SK-N-SH (cell line): Measurements from ENCODE around the gene AP1S1. TPM values are rescaled to one million over a fixed set of nuclear protein-coding genes. Genes with fewer than 3 reads are reported as not detected.

ENCODE experiments used
- CTCF ChIA-PET: fragments of 300-600, 350-600 bp; formaldehyde crosslinking; extraction: SDS; loops from one replicate; lab custom pipeline; 2021; lab: Yijun Ruan, JAX
- POLR2A ChIA-PET: fragments of 350-600 bp; sonication (Branson Sonifier 250); formaldehyde crosslinking; extraction: SDS; loops from one replicate; lab custom pipeline; 2020; ENCODE audit warnings: antibody characterized with exemption, inconsistent platforms; lab: Yijun Ruan, JAX
- DNase-seq: peaks from one replicate; pipeline ENCODE4 v3.0.0; 2012
- H2AFZ ChIP-seq: fragments of 200-600 bp; sonication (generic); 2 replicates; pipeline ENCODE4 v1.8.1; 2016; ENCODE audit warnings: antibody characterized with exemption, mild to moderate bottlenecking, low read depth
- H3F3A ChIP-seq: fragments of 200-600 bp; sonication (generic); replicated peaks from 2 replicates; pipeline ENCODE3; 2016; ENCODE audit warnings: antibody characterized with exemption, mild to moderate bottlenecking; ENCODE audit not compliant: insufficient read depth
- H3K27ac ChIP-seq, 2 experiments: fragments of 200-500 bp in 1 of 2; fragments of 200-600 bp in 1 of 2; sonication (Bioruptor generic) in 1 of 2; sonication (generic), shearing (Covaris generic) in 1 of 2; 2 replicates each; pipeline versions ENCODE4 v1.5.1 to v1.6.1; 2014 to 2016; ENCODE audit warnings: low read depth in 2 of 2, inconsistent platforms in 1 of 2, low read length in 1 of 2, mild to moderate bottlenecking in 1 of 2, mixed read lengths in 1 of 2
- H3K27me3 ChIP-seq: fragments of 200-600 bp; sonication (generic), shearing (Covaris generic); 2 replicates; pipeline ENCODE4 v1.6.1; 2016; ENCODE audit warnings: mixed run types; ENCODE audit not compliant: insufficient read depth
- H3K36me3 ChIP-seq, 2 experiments: fragments of 200-500 bp in 1 of 2; fragments of 200-600 bp in 1 of 2; sonication (Bioruptor generic) in 1 of 2; sonication (generic) in 1 of 2; replicated peaks in 1 of 2; 2 replicates each; pipeline versions ENCODE3 to v1.5.1; 2014 to 2016; ENCODE audit warnings: low read length in 1 of 2, mild to moderate bottlenecking in 1 of 2; ENCODE audit not compliant: insufficient read depth in 2 of 2, control insufficient read depth in 1 of 2
- H3K4me1 ChIP-seq, 2 experiments: fragments of 200-500 bp in 1 of 2; fragments of 200-600 bp in 1 of 2; sonication (Bioruptor generic) in 1 of 2; sonication (generic), shearing (Covaris generic) in 1 of 2; 2 replicates each; pipeline versions ENCODE4 v1.5.1 to v1.6.1; 2014 to 2016; ENCODE audit warnings: low read depth in 1 of 2, low read length in 1 of 2, mixed run types in 1 of 2; ENCODE audit not compliant: insufficient read depth in 2 of 2, control insufficient read depth in 1 of 2
- H3K4me2 ChIP-seq: fragments of 200-600 bp; sonication (generic), shearing (Covaris generic); 2 replicates; pipeline ENCODE4 v1.6.1; 2017; ENCODE audit warnings: mixed run types
- H3K4me3 ChIP-seq, 2 experiments: fragments of 200-500 bp in 1 of 2; fragments of 200-600 bp in 1 of 2; sonication (Bioruptor generic) in 1 of 2; sonication (generic), shearing (Covaris generic) in 1 of 2; 2 replicates each; pipeline versions ENCODE4 v1.5.1 to v1.8.1; 2014 to 2016; ENCODE audit warnings: low read depth in 2 of 2, inconsistent platforms in 1 of 2, low read length in 1 of 2, mild to moderate bottlenecking in 1 of 2, mixed read lengths in 1 of 2, moderate library complexity in 1 of 2
- H3K79me2 ChIP-seq: fragments of 200-600 bp; sonication (generic); 2 replicates; pipeline ENCODE4 v1.8.1; 2017; ENCODE audit warnings: mild to moderate bottlenecking; ENCODE audit not compliant: insufficient read depth
- H3K9ac ChIP-seq: fragments of 200-600 bp; sonication (generic); 2 replicates; pipeline ENCODE4 v1.6.1; 2017; ENCODE audit warnings: mixed run types
- H3K9me2 ChIP-seq: fragments of 200-600 bp; sonication (generic); 2 replicates; pipeline ENCODE4 v1.6.1; 2017; ENCODE audit warnings: mixed run types
- H3K9me3 ChIP-seq: fragments of 200-600 bp; sonication (generic); 2 replicates; pipeline ENCODE4 v1.6.1; 2017; ENCODE audit warnings: mixed run types, mild to moderate bottlenecking, moderate library complexity
- H4K20me1 ChIP-seq: fragments of 200-600 bp; sonication (generic); 2 replicates; pipeline ENCODE4 v1.6.1; 2017; ENCODE audit warnings: mild to moderate bottlenecking, mixed run types; ENCODE audit not compliant: insufficient read depth
- CHD2 ChIP-seq: fragments of 150-350 bp; IDR thresholded peaks from 2 replicates; pipeline ENCODE4 v1.6.1; 2018; ENCODE audit warnings: low read length; ENCODE audit not compliant: partially characterized antibody
- EP300 ChIP-seq, 2 experiments: IDR thresholded peaks; 2 replicates each; pipeline versions ENCODE4 v1.4.0 to v1.6.1; 2012; ENCODE audit warnings: borderline replicate concordance in 1 of 2, low read depth in 1 of 2, low read length in 1 of 2
- EZH2phosphoT487 ChIP-seq: fragments of 200-600 bp; sonication (generic); IDR thresholded peaks from 2 replicates; pipeline ENCODE4 v1.6.1; 2017; ENCODE audit warnings: low read depth, mixed run types, mild to moderate bottlenecking, antibody characterized with exemption, moderate library complexity, borderline replicate concordance
- FOSL2 ChIP-seq: IDR thresholded peaks from 2 replicates; pipeline ENCODE4 v1.4.0; 2012; ENCODE audit warnings: low read depth, mild to moderate bottlenecking, moderate library complexity, borderline replicate concordance
- JUND ChIP-seq: IDR thresholded peaks from 2 replicates; pipeline ENCODE4 v1.4.0; 2012
- MEF2A ChIP-seq: IDR thresholded peaks from 2 replicates; pipeline ENCODE4 v1.4.0; 2012; ENCODE audit warnings: low read depth, borderline replicate concordance
- MXI1 ChIP-seq: IDR thresholded peaks from 2 replicates; pipeline ENCODE4 v1.6.1; 2012; ENCODE audit warnings: mild to moderate bottlenecking, low read depth, low read length, improper control_type of control experiment
- POLR2AphosphoS5 ChIP-seq: IDR thresholded peaks from 2 replicates; pipeline ENCODE4 v1.6.1; 2012; ENCODE audit warnings: low read depth, low read length
- RCOR1 ChIP-seq: fragments of 150-350 bp; IDR thresholded peaks from 2 replicates; pipeline ENCODE4 v1.6.1; 2017; ENCODE audit warnings: antibody characterized with exemption, low read length
- RFX5 ChIP-seq: IDR thresholded peaks from 2 replicates; pipeline ENCODE4 v1.6.1; 2012; ENCODE audit warnings: mild to moderate bottlenecking, improper control_type of control experiment, low read length
- RXRA ChIP-seq: IDR thresholded peaks from 2 replicates; pipeline ENCODE4 v1.4.0; 2012; ENCODE audit warnings: low read depth, mild to moderate bottlenecking, borderline replicate concordance
- SIN3A ChIP-seq: IDR thresholded peaks from 2 replicates; pipeline ENCODE4 v1.6.1; 2012; ENCODE audit warnings: low read depth, mild to moderate bottlenecking, low read length, moderate library complexity, borderline replicate concordance
- TAF1 ChIP-seq: IDR thresholded peaks from 2 replicates; pipeline ENCODE4 v1.6.1; 2012; ENCODE audit warnings: low read depth, mild to moderate bottlenecking, low read length, moderate library complexity, borderline replicate concordance
- TCF12 ChIP-seq: IDR thresholded peaks from 2 replicates; pipeline ENCODE4 v1.4.0; 2012
- WGBS: methylation state at CpG from one replicate; pipeline ENCODE4 v1.1.6; 2017; ENCODE audit warnings: low lambda C conversion rate; 5-methylcytosine and 5-hydroxymethylcytosine counted together
- polyA plus RNA-seq, 3 experiments: library from polyadenylated mRNA; depleted of rRNA; stranded (reverse); fragments of >200 nt; gene quantifications; 2 replicates each; pipeline ENCODE4 v1.2.3, GENCODE V29; 2012
- TF ChIP-seq, protein P1 (sequence below): IDR thresholded peaks from 2 replicates; pipeline ENCODE4 v1.4.0; 2012; ENCODE audit warnings: low read depth
- TF ChIP-seq, protein P2 (sequence below): IDR thresholded peaks from 2 replicates; pipeline ENCODE4; 2012
- TF ChIP-seq, protein P3 (sequence below): fragments of 200-600 bp; sonication (generic); IDR thresholded peaks from 2 replicates; pipeline ENCODE4 v1.6.1; 2017; ENCODE audit warnings: antibody characterized with exemption, mild to moderate bottlenecking, moderate library complexity
- TF ChIP-seq, protein P4 (sequence below): IDR thresholded peaks from 2 replicates; pipeline ENCODE4 v1.4.0; 2012; ENCODE audit warnings: low read depth, borderline replicate concordance

The AP1S1 gene
- polyA plus RNA-seq, 1 of the 3 experiments (the other 2 are of a cell fraction): 616 TPM

DNA sequence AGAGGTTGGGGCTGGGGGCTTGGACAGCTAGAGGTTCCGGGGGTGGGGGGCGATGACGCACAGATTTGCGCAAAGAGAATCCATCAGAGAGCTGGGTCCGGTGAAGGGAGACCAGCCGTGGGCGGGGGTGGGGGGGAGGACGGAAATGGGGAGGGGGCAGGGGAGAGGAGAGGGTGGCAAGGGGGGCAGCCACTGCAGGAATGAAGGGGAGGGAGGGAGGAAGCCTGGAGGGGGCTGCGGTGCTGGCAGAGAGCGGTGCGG lies 12.3 kb downstream of the AP1S1 start:
- Histone ChIP-seq H3K79me2 (no peaks in the 10 kb centered on the region), H3K9me3 (no peaks in the 10 kb centered on the region), H3K9ac (no peak overlapping the region), H3F3A (peaks cover 45% of the 10 kb centered on the region), H2AFZ (no peak overlapping the region), H4K20me1 (peaks cover 18% of the 10 kb centered on the region), H3K4me1 (peaks cover 36 to 69% of the 10 kb centered on the region in 2 experiments), H3K4me3 (peak overlapping the region in 1 of 2 experiments; percentile 56; a peak in 2 of 4 replicates), H3K27ac (peak overlapping the region in 1 of 2 experiments; percentile 67; a peak in 2 of 4 replicates), H3K36me3 (peaks cover 0 to 5% of the 10 kb centered on the region in 2 experiments), H3K4me2 (peak overlapping the region; percentile 98; the same call in 1 of the 2 replicates), H3K9me2 (no peaks in the 10 kb centered on the region), H3K27me3 (no peaks in the 10 kb centered on the region; the same call in 1 of the 2 replicates)
- CTCF ChIA-PET: interaction anchor here (1.3 to 3.8 kb wide), 8 partner anchors 10 to 116 kb away, joined by 4 to 26 read pairs (median 8); partner anchors contain the start of gene FIS1
- DNase-seq: peak; percentile 79
- TF ChIP-seq CHD2 (no peak), TAF1 (0 out of 2 replicates have a peak, but pooled peaks have one; percentile 9), SIN3A (no peak), RCOR1 (peak; percentile 40; the same call in 1 of the 2 replicates)
- TF ChIP-seq, protein P1, sequence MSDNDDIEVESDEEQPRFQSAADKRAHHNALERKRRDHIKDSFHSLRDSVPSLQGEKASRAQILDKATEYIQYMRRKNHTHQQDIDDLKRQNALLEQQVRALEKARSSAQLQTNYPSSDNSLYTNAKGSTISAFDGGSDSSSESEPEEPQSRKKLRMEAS: no peak
- POLR2A ChIA-PET: interaction anchor here (1.7 to 3.0 kb wide), 4 partner anchors 10 to 78 kb away, joined by 6 to 43 read pairs (median 17); partner anchors contain the start of gene FIS1
- WGBS: under 1% methylated on average over 11 of the region's 11 CpGs

DNA sequence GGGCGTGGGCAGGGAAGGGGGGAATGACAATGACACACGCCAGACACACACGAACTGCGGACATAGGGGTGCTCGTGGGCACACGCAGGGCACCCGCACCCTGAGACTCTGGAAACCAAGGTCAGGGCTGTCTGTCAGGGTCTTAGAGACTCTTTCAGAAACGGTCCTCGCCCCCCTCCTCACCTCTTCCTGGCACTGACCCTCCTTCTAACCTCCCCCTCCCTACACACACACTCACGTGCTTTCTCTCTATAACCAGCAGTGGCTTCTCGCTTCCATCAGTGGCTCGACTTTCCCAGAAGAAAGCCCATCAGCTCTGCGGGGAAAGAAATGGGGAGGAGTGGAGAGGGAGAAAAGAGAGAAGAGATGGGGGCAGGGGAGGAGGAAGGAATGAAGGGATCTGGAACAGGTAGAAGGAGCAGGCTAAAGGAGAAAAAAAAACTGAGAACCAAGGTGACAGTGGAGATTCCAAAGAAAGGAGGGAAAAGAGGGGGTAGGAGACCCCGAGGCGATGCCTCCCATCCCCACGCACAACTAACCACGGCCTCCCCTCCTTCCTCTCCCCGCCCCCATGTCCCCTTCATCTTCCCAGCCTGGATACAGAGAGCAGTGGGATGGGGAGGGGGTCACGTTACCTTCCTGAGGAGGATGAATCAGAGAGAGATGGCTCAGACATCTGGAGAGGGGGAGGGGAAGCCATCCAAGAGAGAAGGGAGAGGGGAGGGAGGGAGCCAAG lies 12.8 kb downstream of the AP1S1 start:
- Histone ChIP-seq H3K36me3 (peaks cover 0 to 3% of the 10 kb centered on the region in 2 experiments), H3K4me3 (peak overlapping the region; percentile 23 to 25; a peak in 3 of 4 replicates), H3K79me2 (no peaks in the 10 kb centered on the region), H3K9me2 (no peaks in the 10 kb centered on the region), H3K9ac (no peak overlapping the region), H4K20me1 (peaks cover 18% of the 10 kb centered on the region), H3K4me2 (peak overlapping the region; percentile 98), H3K27me3 (no peaks in the 10 kb centered on the region; the same call in 1 of the 2 replicates), H3K9me3 (no peaks in the 10 kb centered on the region), H3K27ac (peak overlapping the region; percentile 31 to 67; a peak in 3 of 4 replicates), H3F3A (peaks cover 40% of the 10 kb centered on the region), H3K4me1 (peaks cover 36 to 69% of the 10 kb centered on the region in 2 experiments), H2AFZ (no peak overlapping the region)
- CTCF ChIA-PET: interaction anchor here (1.3 to 3.8 kb wide), 5 partner anchors 11 to 116 kb away, joined by 5 to 26 read pairs (median 17); partner anchors contain the start of gene FIS1
- peak; percentile 86 for TF ChIP-seq MXI1
- TF ChIP-seq JUND: peak; percentile 58
- TF ChIP-seq, protein P2, sequence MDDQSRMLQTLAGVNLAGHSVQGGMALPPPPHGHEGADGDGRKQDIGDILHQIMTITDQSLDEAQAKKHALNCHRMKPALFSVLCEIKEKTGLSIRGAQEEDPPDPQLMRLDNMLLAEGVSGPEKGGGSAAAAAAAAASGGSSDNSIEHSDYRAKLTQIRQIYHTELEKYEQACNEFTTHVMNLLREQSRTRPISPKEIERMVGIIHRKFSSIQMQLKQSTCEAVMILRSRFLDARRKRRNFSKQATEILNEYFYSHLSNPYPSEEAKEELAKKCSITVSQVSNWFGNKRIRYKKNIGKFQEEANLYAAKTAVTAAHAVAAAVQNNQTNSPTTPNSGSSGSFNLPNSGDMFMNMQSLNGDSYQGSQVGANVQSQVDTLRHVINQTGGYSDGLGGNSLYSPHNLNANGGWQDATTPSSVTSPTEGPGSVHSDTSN: peak; percentile 51
- peak; percentile 93 for TF ChIP-seq CHD2
- no peak for TF ChIP-seq MEF2A
- no peak for TF ChIP-seq RXRA
- peak; percentile 2; the same call in 1 of the 2 replicates for TF ChIP-seq TAF1
- TF ChIP-seq SIN3A: peak; percentile 46; the same call in 1 of the 2 replicates
- TF ChIP-seq EP300 (IDR thresholded peaks at IDR 0.05; ENCODE audit: borderline replicate concordance in 1 of 2, low read depth in 1 of 2, low read length in 1 of 2): peak in 1 of 2 experiments; percentile 40; a peak in 2 of 4 replicates
- TF ChIP-seq POLR2AphosphoS5: peak; percentile 54; the same call in 1 of the 2 replicates
- TF ChIP-seq RCOR1: peak; percentile 50; the same call in 1 of the 2 replicates
- TF ChIP-seq, protein P3, sequence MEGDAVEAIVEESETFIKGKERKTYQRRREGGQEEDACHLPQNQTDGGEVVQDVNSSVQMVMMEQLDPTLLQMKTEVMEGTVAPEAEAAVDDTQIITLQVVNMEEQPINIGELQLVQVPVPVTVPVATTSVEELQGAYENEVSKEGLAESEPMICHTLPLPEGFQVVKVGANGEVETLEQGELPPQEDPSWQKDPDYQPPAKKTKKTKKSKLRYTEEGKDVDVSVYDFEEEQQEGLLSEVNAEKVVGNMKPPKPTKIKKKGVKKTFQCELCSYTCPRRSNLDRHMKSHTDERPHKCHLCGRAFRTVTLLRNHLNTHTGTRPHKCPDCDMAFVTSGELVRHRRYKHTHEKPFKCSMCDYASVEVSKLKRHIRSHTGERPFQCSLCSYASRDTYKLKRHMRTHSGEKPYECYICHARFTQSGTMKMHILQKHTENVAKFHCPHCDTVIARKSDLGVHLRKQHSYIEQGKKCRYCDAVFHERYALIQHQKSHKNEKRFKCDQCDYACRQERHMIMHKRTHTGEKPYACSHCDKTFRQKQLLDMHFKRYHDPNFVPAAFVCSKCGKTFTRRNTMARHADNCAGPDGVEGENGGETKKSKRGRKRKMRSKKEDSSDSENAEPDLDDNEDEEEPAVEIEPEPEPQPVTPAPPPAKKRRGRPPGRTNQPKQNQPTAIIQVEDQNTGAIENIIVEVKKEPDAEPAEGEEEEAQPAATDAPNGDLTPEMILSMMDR: no peak
- no peak for TF ChIP-seq RFX5
- TF ChIP-seq, protein P4, sequence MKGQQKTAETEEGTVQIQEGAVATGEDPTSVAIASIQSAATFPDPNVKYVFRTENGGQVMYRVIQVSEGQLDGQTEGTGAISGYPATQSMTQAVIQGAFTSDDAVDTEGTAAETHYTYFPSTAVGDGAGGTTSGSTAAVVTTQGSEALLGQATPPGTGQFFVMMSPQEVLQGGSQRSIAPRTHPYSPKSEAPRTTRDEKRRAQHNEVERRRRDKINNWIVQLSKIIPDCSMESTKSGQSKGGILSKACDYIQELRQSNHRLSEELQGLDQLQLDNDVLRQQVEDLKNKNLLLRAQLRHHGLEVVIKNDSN: peak; percentile 52; the same call in 1 of the 2 replicates
- TF ChIP-seq, protein P1: peak; percentile 42; the same call in 1 of the 2 replicates
- peak; percentile 90 for TF ChIP-seq TCF12
- TF ChIP-seq EZH2phosphoT487: no peak
- peak; percentile 73; the same call in 1 of the 2 replicates for TF ChIP-seq FOSL2
- WGBS: 2% methylated on average over 19 of the region's 19 CpGs
- POLR2A ChIA-PET: interaction anchor here (0.6 to 3.0 kb wide), 3 partner anchors 11 to 78 kb away, joined by 4 to 43 read pairs (median 13); partner anchors contain the start of gene FIS1
- peak; percentile 78 for DNase-seq
